K562 (cell line): ENCODE measurements around the gene CYSRT1. TPM values are rescaled to one million over a fixed set of nuclear protein-coding genes. Genes with fewer than 3 reads are reported as not detected.

Experiments
- ATAC-seq: fragments of 200-7000 bp; cut with Tn5 transposase; 3 replicates; pipeline ENCODE4 v1.9.1; 2020; ENCODE audit warnings: moderate library complexity
- BruUV-seq: library from RNA; stranded (reverse); fragments of 400-500 nt; replicated peaks from 2 replicates; lab custom pipeline; 2021; lab: Mats Ljungman, UMichigan
- CTCF ChIA-PET: fragments of 300-600 bp; formaldehyde crosslinking; extraction: SDS; loops from one replicate; lab custom pipeline; 2021; ENCODE audit warnings: low intra/inter-chr PET ratio; lab: Yijun Ruan, JAX
- POLR2A ChIA-PET: fragments of 300-600, 350-650 bp; sonication (Branson Sonifier 250); formaldehyde crosslinking; extraction: SDS; loops from one replicate; lab custom pipeline; 2021; ENCODE audit warnings: antibody characterized with exemption, inconsistent platforms; lab: Yijun Ruan, JAX
- DNase-seq, 4 experiments: peaks; one replicate each; pipeline versions ENCODE4 v3.0.0 to v3.0.0-alpha.2; 2011 to 2018; ENCODE audit warnings: low spot score in 3 of 4, mixed read lengths in 3 of 4; ENCODE audit errors: extremely low read depth in 1 of 4
- FAIRE-seq: peaks from 2 replicates; lab custom pipeline; 2011; peaks lifted over from hg19 to GRCh38; lab: Jason Lieb, UNC
- H2AFZ ChIP-seq: 2 replicates; pipeline ENCODE4 v1.6.0; 2011; ENCODE audit warnings: low read depth, low read length, control low read depth, inconsistent platforms
- H3K27ac ChIP-seq: fragments of 200-600 bp; 3 replicates; pipeline ENCODE4 v1.8.0; 2011; ENCODE audit warnings: low read depth, mild to moderate bottlenecking, control low read depth, inconsistent platforms, low read length, moderate library complexity, mixed read lengths; ENCODE audit errors: extremely low read depth
- H3K27me3 ChIP-seq, 2 experiments: fragments of 300-600 bp in 1 of 2; 2 replicates in 1 of 2; 3 replicates in 1 of 2; pipeline versions ENCODE4 v1.6.0 to v1.8.0; 2011; ENCODE audit warnings: inconsistent platforms in 2 of 2, low read length in 2 of 2, mild to moderate bottlenecking in 1 of 2, mixed read lengths in 1 of 2, moderate library complexity in 1 of 2; ENCODE audit not compliant: control insufficient read depth in 2 of 2, insufficient read depth in 2 of 2
- H3K36me3 ChIP-seq: fragments of 300-600 bp; 3 replicates; pipeline ENCODE4 v1.8.0; 2011; ENCODE audit warnings: mild to moderate bottlenecking, low read length, inconsistent platforms; ENCODE audit not compliant: control insufficient read depth, insufficient read depth
- H3K4me1 ChIP-seq, 2 experiments: fragments of 200-600 bp in 1 of 2; replicated peaks in 1 of 2; 2 replicates in 1 of 2; 3 replicates in 1 of 2; pipeline versions ENCODE4 v1.5.1 to v1.8.0; 2011; ENCODE audit warnings: inconsistent platforms in 2 of 2, low read length in 2 of 2, mild to moderate bottlenecking in 1 of 2, mixed read lengths in 1 of 2, moderate library complexity in 1 of 2; ENCODE audit not compliant: control insufficient read depth in 2 of 2, insufficient read depth in 2 of 2
- H3K4me2 ChIP-seq: 2 replicates; pipeline ENCODE4 v1.6.1; 2011; ENCODE audit warnings: low read length, control low read depth, inconsistent platforms, mixed read lengths; ENCODE audit not compliant: insufficient read depth
- H3K4me3 ChIP-seq: fragments of 200-600 bp; sonication (generic), shearing (Covaris generic); 2 replicates; pipeline ENCODE4 v1.5.1; 2016; ENCODE audit warnings: control low read depth, inconsistent platforms
- H3K79me2 ChIP-seq: fragments of 200-600 bp; 3 replicates; pipeline ENCODE4 v1.8.0; 2011; ENCODE audit warnings: low read length, inconsistent platforms; ENCODE audit not compliant: control insufficient read depth, insufficient read depth
- H3K9ac ChIP-seq, 2 experiments: 2 replicates each; pipeline versions ENCODE4 v1.6.0 to v1.6.1; 2011; ENCODE audit warnings: low read depth in 2 of 2, low read length in 2 of 2, control low read depth in 1 of 2, inconsistent platforms in 1 of 2, mild to moderate bottlenecking in 1 of 2, mixed read lengths in 1 of 2; ENCODE audit not compliant: insufficient read depth in 1 of 2
- H3K9me1 ChIP-seq: one replicate; pipeline ENCODE4 v1.6.0; 2011; ENCODE audit warnings: inconsistent platforms, mild to moderate bottlenecking, low read length, moderate library complexity; ENCODE audit not compliant: control insufficient read depth, insufficient read depth
- H3K9me3 ChIP-seq: replicated peaks from 2 replicates; pipeline ENCODE4 v1.5.1; 2011; ENCODE audit warnings: low read depth, low read length, inconsistent platforms; ENCODE audit not compliant: control insufficient read depth, insufficient read depth
- H4K20me1 ChIP-seq: replicated peaks from 2 replicates; pipeline ENCODE4 v1.6.1; 2011; ENCODE audit warnings: low read length, inconsistent platforms, mixed read lengths; ENCODE audit not compliant: control insufficient read depth, insufficient read depth
- CREB5 ChIP-seq: fragments of 250-450 bp; sonication (Bioruptor Pico); IDR thresholded peaks from 2 replicates; pipeline ENCODE4 v1.5.0; 2020; ENCODE audit warnings: mild to moderate bottlenecking
- FOXJ2 ChIP-seq: fragments of 200-800 bp; sonication (Bioruptor generic); IDR thresholded peaks from 2 replicates; pipeline ENCODE4 v1.6.1; 2016; ENCODE audit warnings: missing genetic modification characterization, missing compliant biosample characterization
- HDAC8 ChIP-seq: fragments of 450-650 bp; IDR thresholded peaks from 2 replicates; pipeline ENCODE4 v1.6.1; 2016; ENCODE audit warnings: mild to moderate bottlenecking, missing genetic modification characterization, moderate library complexity, missing compliant biosample characterization
- HEY1 ChIP-seq: fragments of 250-450 bp; sonication (Bioruptor Pico); IDR thresholded peaks from 2 replicates; pipeline ENCODE4 v1.5.0; 2020; ENCODE audit warnings: mild to moderate bottlenecking, moderate library complexity, borderline replicate concordance
- MLLT1 ChIP-seq, 2 experiments: fragments of 450-650 bp; IDR thresholded peaks; 2 replicates each; pipeline ENCODE4 v1.6.1; 2016
- MXI1 ChIP-seq: IDR thresholded peaks from 2 replicates; pipeline ENCODE4 v1.6.1; 2011; ENCODE audit warnings: low read depth, mild to moderate bottlenecking, improper control_type of control experiment, low read length
- NFATC3 ChIP-seq: fragments of 450-650 bp; IDR thresholded peaks from 2 replicates; pipeline ENCODE4 v1.6.1; 2017; ENCODE audit warnings: mild to moderate bottlenecking
- POLR2AphosphoS2 ChIP-seq: IDR thresholded peaks from 2 replicates; pipeline ENCODE4 v1.6.1; 2012; ENCODE audit warnings: low read length, improper control_type of control experiment
- SETDB1 ChIP-seq: IDR thresholded peaks from one replicate; pipeline ENCODE4 v1.6.1; 2012; ENCODE audit warnings: low read length, control low read depth, inconsistent platforms
- SIRT6 ChIP-seq: IDR thresholded peaks from one replicate; pipeline ENCODE4 v1.6.1; 2012; ENCODE audit warnings: low read depth, mild to moderate bottlenecking, control low read depth, inconsistent platforms, low read length, moderate library complexity
- TBP ChIP-seq: optimal IDR thresholded peaks from 2 replicates; pipeline ENCODE3; 2011; ENCODE audit warnings: low read depth, low read length, improper control_type of control experiment
- THAP7 ChIP-seq: fragments of 250-450 bp; sonication (Bioruptor Pico); IDR thresholded peaks from 2 replicates; pipeline ENCODE4 v1.5.0; 2021
- ZNF263 ChIP-seq: sonication (generic); formaldehyde crosslinking; IDR thresholded peaks from 2 replicates; pipeline ENCODE4 v1.8.0; 2022; ENCODE audit warnings: mild to moderate bottlenecking, missing genetic modification reagents, borderline replicate concordance
- ZNF398 ChIP-seq: fragments of 250-450 bp; sonication (Bioruptor Pico); IDR thresholded peaks from 2 replicates; pipeline ENCODE4 v1.8.0; 2021; ENCODE audit warnings: moderate library complexity, mild to moderate bottlenecking, inconsistent platforms
- ZNF75A ChIP-seq: fragments of 450-650 bp; formaldehyde crosslinking; IDR thresholded peaks from 2 replicates; pipeline ENCODE4 v1.4.0; 2020; ENCODE audit warnings: mild to moderate bottlenecking
- WGBS: fragments of 100-300 bp; shearing (Covaris generic); methylation state at CpG from one replicate; pipeline ENCODE4 v1.1.6; 2016; ENCODE audit warnings: low coverage, mixed read lengths; ENCODE audit not compliant: insufficient coverage; ENCODE audit errors: missing lambda C conversion rate; 5-methylcytosine and 5-hydroxymethylcytosine counted together
- in situ Hi-C: fragments of 300-500 bp; cut with MboI; formaldehyde crosslinking; loops from 4 replicates; pipeline ENCODE4 v1.15.0; 2018; ENCODE audit warnings: inconsistent platforms, mixed read lengths
- intact Hi-C: fragments of 100-400 bp; cut with micrococcal nuclease; formaldehyde crosslinking; loops from 2 replicates; pipeline ENCODE4 v1.14.2; 2022
- polyA plus RNA-seq, 8 experiments: library from polyadenylated mRNA; depleted of rRNA in 4 of 8; stranded (reverse) in 5 of 8; unstranded in 3 of 8; fragments of >200 nt; fragmentation: Nextera tagmentation in 2 of 8; fragmentation: Illumina TruSeq in 1 of 8; extraction: Ambion mirVana in 2 of 8; extraction: Trizol in 1 of 8; gene quantifications; 2 replicates each; pipeline versions ENCODE4 v1.2.1 to v1.2.3, GENCODE V29; 2011 to 2014; ENCODE audit warnings: inconsistent platforms in 1 of 8, missing spikeins in 1 of 8
- total RNA-seq, 7 experiments: library from RNA; depleted of rRNA in 6 of 7; stranded (reverse); fragments of >200 nt in 6 of 7; fragmentation: Illumina TruSeq in 2 of 7; extraction: Trizol in 2 of 7; gene quantifications; 2 replicates each; pipeline versions ENCODE4 v1.2.1 to v1.2.3, GENCODE V29; 2011 to 2021; ENCODE audit warnings: low replicate concordance in 1 of 7

The CYSRT1 gene
- total and polyA plus RNA-seq, 9 of the 15 experiments (the other 6 are each of a cell fraction or from before 2014, with no cell fraction given), result 0.04 to 1.4 (median 0.42) TPM; not detected in 3

- peak overlapping the region; percentile 70 for H2AFZ ChIP-seq
- in situ Hi-C loops (no loop called here), intact Hi-C loops (no loop called here)
- FAIRE-seq (peak; percentile 97), ATAC-seq (peak; percentile 82), DNase-seq (peak; percentile 54 to 82 (median 60))
- no peaks in the 10 kb centered on the region for H3K9me3 ChIP-seq
- WGBS, result 17% methylated on average over 19 of the region's 19 CpGs
- peaks cover 82% of the 10 kb centered on the region for H3K36me3 ChIP-seq
- peak overlapping the region; percentile 54 to 85 for H3K9ac ChIP-seq
- peak overlapping the region; percentile 62 for H3K4me2 ChIP-seq
- no peak overlapping the region for H3K4me3 ChIP-seq
- peaks cover 10% of the 10 kb centered on the region; the same call in 2 of the 3 replicates for H3K79me2 ChIP-seq
- ChIA-PET POLR2A (interaction anchor here (0.9 to 4.2 kb wide), 4 partner anchors 9 to 28 kb away, joined by 3 to 23 read pairs (median 4); partner anchors contain the start of genes TOR4A and TUBB4B), CTCF (no interaction called here)
- no peaks in the 10 kb centered on the region for H4K20me1 ChIP-seq
- peaks cover 20 to 70% of the 10 kb centered on the region in 2 experiments for H3K4me1 ChIP-seq
- H3K9me1 ChIP-seq, result no peaks in the 10 kb centered on the region
- peak overlapping the region; percentile 71 for H3K27ac ChIP-seq
- BruUV-seq, result no TSS peak
- H3K27me3 ChIP-seq, result no peaks in the 10 kb centered on the region
- no peak for TF ChIP-seq ZNF75A (CRISPR knock-in tag)
- no peak for TF ChIP-seq FOXJ2
- no peak for TF ChIP-seq SETDB1
- no peak for TF ChIP-seq CREB5 (CRISPR knock-in tag)
- no peak for TF ChIP-seq POLR2AphosphoS2
- TF ChIP-seq HDAC8, result no peak
- no peak for TF ChIP-seq ZNF263 (CRISPR knock-in tag)
- TF ChIP-seq HEY1 (CRISPR knock-in tag), result no peak
- TF ChIP-seq SIRT6, result no peak
- TF ChIP-seq NFATC3, result no peak
- TF ChIP-seq ZNF398 (CRISPR knock-in tag), result no peak
- peak; percentile 78 to 93; a peak in 2 of 4 replicates for TF ChIP-seq MLLT1 (IDR thresholded peaks at IDR 0.05)
- no peak for TF ChIP-seq THAP7 (CRISPR knock-in tag)
- no peak for TF ChIP-seq MXI1
- no peak for TF ChIP-seq TBP
Observed at GRCh38 chr9:137268538-137269201, 43.7 kb downstream of the CYSRT1 start.
